ENCODE measurements around the gene UBE3B.
A peak's percentile ranks its signal among the peaks of the same experiment; 100 is the strongest.

UBE3B gene

DNA sequence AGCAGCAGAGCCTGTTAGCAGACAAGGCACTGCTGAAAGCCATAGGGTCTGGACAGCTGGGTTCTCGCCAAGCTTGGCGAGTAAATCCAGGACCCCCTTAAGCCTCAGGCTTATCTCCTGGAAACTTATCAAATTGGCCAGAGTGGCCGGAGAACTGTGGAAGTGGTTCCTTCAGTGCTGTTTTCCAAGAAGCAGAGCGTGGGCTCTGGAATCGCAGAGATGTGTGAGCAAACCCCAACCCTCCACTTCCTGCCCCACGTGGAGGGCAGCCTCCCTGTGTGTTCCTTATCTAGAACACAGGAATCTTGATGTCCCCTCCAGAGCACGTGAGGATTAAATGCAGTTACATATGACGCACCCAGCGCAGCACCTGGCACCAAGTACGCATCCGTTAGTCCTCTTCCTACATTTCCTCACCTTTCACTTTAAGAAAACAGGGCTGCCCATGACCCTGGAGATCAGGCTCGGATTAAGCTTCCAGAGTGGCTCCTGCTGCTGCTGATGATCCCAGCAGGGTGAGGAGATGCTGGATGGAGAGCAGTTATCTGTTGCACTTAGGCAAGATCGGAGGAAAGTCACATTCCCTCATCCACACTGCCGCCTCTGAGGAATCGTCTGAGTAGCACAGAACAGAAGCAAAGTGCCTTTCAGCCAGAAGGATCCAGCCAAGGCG is 60.9 kb downstream of the UBE3B start:
- TF ChIP-seq, protein P1, sequence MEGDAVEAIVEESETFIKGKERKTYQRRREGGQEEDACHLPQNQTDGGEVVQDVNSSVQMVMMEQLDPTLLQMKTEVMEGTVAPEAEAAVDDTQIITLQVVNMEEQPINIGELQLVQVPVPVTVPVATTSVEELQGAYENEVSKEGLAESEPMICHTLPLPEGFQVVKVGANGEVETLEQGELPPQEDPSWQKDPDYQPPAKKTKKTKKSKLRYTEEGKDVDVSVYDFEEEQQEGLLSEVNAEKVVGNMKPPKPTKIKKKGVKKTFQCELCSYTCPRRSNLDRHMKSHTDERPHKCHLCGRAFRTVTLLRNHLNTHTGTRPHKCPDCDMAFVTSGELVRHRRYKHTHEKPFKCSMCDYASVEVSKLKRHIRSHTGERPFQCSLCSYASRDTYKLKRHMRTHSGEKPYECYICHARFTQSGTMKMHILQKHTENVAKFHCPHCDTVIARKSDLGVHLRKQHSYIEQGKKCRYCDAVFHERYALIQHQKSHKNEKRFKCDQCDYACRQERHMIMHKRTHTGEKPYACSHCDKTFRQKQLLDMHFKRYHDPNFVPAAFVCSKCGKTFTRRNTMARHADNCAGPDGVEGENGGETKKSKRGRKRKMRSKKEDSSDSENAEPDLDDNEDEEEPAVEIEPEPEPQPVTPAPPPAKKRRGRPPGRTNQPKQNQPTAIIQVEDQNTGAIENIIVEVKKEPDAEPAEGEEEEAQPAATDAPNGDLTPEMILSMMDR (conservative IDR thresholded peaks at IDR 0.05) = no peak
- H3K27ac ChIP-seq = no peak overlapping the region

DNA sequence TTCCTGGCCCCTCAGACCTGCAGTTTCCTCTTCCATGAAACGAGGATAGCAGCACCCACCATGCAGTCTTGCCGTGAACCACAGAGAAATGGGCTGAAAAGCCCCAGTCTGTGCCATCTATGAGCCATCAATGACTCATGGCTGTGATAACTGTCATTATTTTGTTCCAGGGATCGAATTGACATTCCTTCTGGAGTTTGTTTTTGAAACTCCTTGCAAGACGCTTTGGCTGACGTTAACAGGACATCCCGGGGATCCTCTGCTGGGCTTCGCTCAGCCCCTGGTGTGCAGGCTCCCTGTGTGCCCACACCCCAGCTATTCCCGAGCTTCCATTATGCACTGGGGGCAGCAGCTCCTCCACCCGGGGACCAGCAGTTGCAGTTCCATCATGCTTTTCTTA is 62.1 kb downstream of the UBE3B start:
- no peak for TF ChIP-seq ZFX (IDR thresholded peaks at IDR 0.05)
- TF ChIP-seq, protein P1 (conservative IDR thresholded peaks at IDR 0.05) = no peak
- H3K27ac ChIP-seq = no peak overlapping the region

DNA sequence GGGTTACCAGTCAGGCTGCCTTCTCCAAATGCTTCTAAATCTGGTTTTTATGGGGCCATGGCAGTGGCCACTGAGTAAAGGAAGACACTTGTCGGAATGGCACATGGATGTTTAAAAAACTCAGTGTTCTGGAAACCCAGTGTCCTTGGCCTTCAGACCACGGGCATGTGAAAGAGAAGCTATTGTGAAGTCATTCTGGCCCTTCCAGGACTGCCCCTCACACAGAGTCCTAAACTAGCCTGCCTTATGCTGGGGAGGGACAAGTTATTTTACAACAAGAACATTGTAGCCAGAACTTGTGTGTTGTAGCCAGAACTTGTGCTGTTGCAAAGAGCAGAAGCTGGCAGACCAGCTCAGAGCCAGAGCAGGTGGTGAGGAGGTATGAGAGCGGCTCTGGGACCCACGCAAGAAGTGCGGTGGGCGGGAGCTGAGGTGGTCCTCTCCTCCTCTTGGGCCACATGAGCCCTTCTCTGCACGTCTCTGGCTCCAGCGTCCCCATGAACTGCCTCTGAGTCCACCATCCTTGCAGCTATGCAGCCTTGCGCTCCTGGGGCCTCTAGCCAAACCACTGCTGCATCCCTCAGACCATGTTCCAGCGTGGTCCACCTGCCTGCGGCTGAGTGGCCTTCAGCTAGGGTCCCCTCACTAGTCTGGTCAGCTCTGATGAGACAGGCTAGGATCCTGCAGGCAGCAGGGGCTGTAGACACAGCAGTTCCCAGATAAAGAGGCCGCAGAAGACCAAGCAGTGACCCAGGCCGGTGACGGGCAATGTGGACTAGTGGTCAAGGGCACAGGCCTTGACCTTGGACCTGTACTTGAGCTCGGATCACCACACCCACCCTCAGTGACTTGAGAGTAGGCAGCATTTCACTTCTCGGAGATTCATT is 63.3 kb downstream of the UBE3B start:
- TF ChIP-seq, protein P1 (conservative IDR thresholded peaks at IDR 0.05) = no peak
- no peak for TF ChIP-seq ZFX (IDR thresholded peaks at IDR 0.05)
- H3K27ac ChIP-seq = no peak overlapping the region

DNA sequence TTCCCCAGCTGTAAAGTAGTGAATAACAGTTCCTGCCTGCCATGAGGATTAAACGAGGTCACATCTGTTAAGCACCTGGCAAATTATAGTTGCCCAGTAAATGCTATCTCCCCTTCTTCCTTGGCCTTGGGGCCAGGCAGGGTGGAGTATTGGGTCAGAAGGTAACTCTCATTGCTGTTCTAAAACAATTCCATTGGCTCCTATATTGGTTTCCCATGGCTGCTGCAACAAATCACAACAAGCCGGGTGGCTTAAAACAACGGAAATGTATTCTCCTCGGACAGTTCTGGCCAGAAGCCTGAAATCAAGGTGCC is 63.9 kb downstream of the UBE3B start:
- H3K27ac ChIP-seq = no peak overlapping the region
- TF ChIP-seq ZFX (IDR thresholded peaks at IDR 0.05) = no peak
- TF ChIP-seq, protein P1 (conservative IDR thresholded peaks at IDR 0.05) = no peak

DNA sequence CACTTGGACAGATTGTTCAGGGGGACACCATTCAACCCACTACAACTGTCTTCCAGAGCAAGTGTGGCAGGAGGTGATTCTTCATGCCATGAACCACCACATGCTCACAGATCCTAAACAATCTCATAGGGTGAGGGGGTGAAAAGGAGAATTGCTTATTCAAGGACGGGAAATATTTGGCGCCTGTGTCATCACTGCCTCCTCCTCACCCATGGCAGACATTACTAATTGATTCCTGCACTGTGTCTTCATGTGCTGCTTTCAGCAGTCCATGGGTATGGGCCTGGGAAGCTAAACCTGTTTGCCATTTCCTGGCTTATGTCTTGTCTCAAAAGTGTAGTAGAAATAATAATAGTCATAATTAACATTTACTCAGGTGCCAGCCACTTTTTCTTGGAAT is 64.6 kb downstream of the UBE3B start:
- TF ChIP-seq ZFX (IDR thresholded peaks at IDR 0.05) = no peak
- TF ChIP-seq, protein P1 (conservative IDR thresholded peaks at IDR 0.05) = no peak
- no peak overlapping the region for H3K27ac ChIP-seq

DNA sequence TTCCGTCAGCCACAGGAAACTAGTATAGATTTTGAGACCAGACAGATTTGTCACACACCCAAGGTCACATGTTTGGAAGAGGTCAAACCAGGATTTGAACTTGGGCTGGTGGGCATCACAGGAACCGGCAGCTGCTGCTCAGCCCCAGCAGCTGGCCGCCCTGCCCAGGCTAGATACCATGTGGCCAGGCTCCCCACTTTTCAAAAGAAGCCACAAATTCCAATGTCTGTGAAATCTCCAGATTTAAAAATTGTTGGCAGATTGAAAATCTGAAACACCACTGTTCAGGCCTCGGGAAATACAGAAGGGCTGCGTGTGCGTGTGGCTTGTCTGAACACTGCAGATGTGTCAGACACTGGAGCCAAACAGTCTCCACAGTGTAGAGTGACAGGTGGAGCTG is 65.4 kb downstream of the UBE3B start:
- TF ChIP-seq, protein P1 (conservative IDR thresholded peaks at IDR 0.05) = no peak
- no peak for TF ChIP-seq ZFX (IDR thresholded peaks at IDR 0.05)
- no peak overlapping the region for H3K27ac ChIP-seq

DNA sequence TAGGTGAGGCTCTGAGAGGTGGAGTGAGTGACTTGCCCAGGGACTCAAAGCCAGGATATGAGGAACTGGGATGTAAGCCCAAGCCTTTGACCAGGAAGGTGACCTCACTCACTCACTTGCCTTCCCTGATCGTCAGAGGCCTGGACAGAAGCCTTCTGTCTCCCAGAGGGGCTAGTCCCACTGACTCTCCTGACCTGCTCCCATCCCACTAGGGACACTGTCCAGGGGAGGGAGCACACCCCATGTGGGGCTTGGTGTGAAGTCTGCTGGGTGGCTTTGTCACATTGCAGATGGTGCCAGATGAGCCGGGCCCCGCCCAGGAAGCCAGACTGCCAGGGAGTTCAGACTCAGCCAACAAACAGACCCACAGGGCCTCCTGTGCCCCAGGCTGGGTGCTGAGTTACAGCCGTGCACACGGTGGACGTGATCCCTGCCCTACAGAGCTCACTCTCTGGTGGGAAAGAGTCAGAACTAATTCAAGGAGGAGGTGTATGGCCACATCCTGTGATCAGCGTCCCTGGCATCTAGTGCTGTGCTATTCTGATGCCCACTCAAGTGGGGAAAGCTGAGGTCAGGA is 67.6 kb downstream of the UBE3B start:
- no peak for TF ChIP-seq ZFX (IDR thresholded peaks at IDR 0.05)
- TF ChIP-seq, protein P1 (conservative IDR thresholded peaks at IDR 0.05) = no peak
- peak overlapping the region; percentile 35 for H3K27ac ChIP-seq

All from C4-2B (cell line).